Measurements from ENCODE around the gene ANKFY1. TPM values are rescaled to one million over a fixed set of nuclear protein-coding genes. Genes with fewer than 3 reads are reported as not detected.
"Not testable (repeated sequence)": the region's sequence is repeated elsewhere in the genome, so short reads cannot be mapped to it uniquely, and the experiment has no call there.

ANKFY1 gene
- total RNA-seq, 4 donors from 2014 or later, result 12.6 to 26.9 (median 13.5) TPM

GRCh38 chr17:4142107-4142900 lies 121.5 kb downstream of the ANKFY1 start:
- Histone ChIP-seq H3K27ac (peak overlapping the region; percentile 97 to 100 (median 99)), H3K27me3 (no peaks in the 10 kb centered on the region), H3K9me3 (no peaks in the 10 kb centered on the region), H3K36me3 (no peaks in the 10 kb centered on the region), H3K4me1 (peaks cover 50 to 54% of the 10 kb centered on the region in 2 donors), H3K4me3 (peak overlapping the region; percentile 69 to 99 (median 92))
- in situ Hi-C loops (cut with MboI; ENCODE audit: low sequenced_read_pairs in 4 of 4), result no loop called here
- intact Hi-C loops (cut with DNase I; ENCODE audit: low total_unique reads), result loop anchor here (5.0 kb wide), 2 partner anchors 75 to 225 kb away; partner anchors contain the start of gene UBE2G1
- DNase-seq (no peak), ATAC-seq (peak in 1 of 2 donors; percentile 5)
- TF ChIP-seq POLR2A (IDR thresholded peaks at IDR 0.05), result no peak
- TF ChIP-seq, protein P1, sequence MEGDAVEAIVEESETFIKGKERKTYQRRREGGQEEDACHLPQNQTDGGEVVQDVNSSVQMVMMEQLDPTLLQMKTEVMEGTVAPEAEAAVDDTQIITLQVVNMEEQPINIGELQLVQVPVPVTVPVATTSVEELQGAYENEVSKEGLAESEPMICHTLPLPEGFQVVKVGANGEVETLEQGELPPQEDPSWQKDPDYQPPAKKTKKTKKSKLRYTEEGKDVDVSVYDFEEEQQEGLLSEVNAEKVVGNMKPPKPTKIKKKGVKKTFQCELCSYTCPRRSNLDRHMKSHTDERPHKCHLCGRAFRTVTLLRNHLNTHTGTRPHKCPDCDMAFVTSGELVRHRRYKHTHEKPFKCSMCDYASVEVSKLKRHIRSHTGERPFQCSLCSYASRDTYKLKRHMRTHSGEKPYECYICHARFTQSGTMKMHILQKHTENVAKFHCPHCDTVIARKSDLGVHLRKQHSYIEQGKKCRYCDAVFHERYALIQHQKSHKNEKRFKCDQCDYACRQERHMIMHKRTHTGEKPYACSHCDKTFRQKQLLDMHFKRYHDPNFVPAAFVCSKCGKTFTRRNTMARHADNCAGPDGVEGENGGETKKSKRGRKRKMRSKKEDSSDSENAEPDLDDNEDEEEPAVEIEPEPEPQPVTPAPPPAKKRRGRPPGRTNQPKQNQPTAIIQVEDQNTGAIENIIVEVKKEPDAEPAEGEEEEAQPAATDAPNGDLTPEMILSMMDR (IDR thresholded peaks at IDR 0.05 in 4 of 5, conservative IDR thresholded peaks at IDR 0.05 in 1 of 5), result no peak

- Histone ChIP-seq H3K27ac (peak overlapping the region; percentile 74 to 100 (median 99)), H3K4me3 (no peak overlapping the region)
- ATAC-seq, result no peak
Observed at GRCh38 chr17:4140125-4140524, 123.7 kb downstream of the ANKFY1 start.

GRCh38 chr17:4138906-4139526 lies 124.8 kb downstream of the ANKFY1 start:
- H3K27me3 ChIP-seq; H3K9me3 ChIP-seq; H3K36me3 ChIP-seq; in situ Hi-C loops (cut with MboI; ENCODE audit: low sequenced_read_pairs in 4 of 4); intact Hi-C loops (cut with DNase I; ENCODE audit: low total_unique reads): not testable (repeated sequence)
- Histone ChIP-seq H3K27ac (peak overlapping the region; percentile 74 to 100 (median 99)), H3K4me1 (peaks cover 65 to 73% of the 10 kb centered on the region in 2 donors), H3K4me3 (peak overlapping the region in 1 of 4 donors; percentile 7)
- peak in 1 of 2 donors; percentile 17 for ATAC-seq
- DNase-seq, result peak in 1 of 2 donors; percentile 37

More at GRCh38 chr17:4140125-4140524, 123.7 kb downstream of the ANKFY1 start:
- in situ Hi-C loops (cut with MboI; ENCODE audit: low sequenced_read_pairs in 4 of 4), result no loop called here
- intact Hi-C loops (cut with DNase I; ENCODE audit: low total_unique reads), result loop anchor here (5.0 kb wide), 2 partner anchors 77 to 227 kb away; partner anchors contain the start of gene UBE2G1
- Histone ChIP-seq H3K9me3 (no peaks in the 10 kb centered on the region), H3K4me1 (peaks cover 63 to 69% of the 10 kb centered on the region in 2 donors), H3K36me3 (no peaks in the 10 kb centered on the region), H3K27me3 (no peaks in the 10 kb centered on the region)
- no peak for DNase-seq
- TF ChIP-seq POLR2A (IDR thresholded peaks at IDR 0.05), result no peak
- TF ChIP-seq, protein P1 (IDR thresholded peaks at IDR 0.05 in 4 of 5, conservative IDR thresholded peaks at IDR 0.05 in 1 of 5), result no peak

- Histone ChIP-seq H3K36me3 (no peaks in the 10 kb centered on the region), H3K27ac (peak overlapping the region; percentile 45 to 100 (median 99)), H3K4me1 (peaks cover 59 to 67% of the 10 kb centered on the region in 2 donors), H3K27me3 (no peaks in the 10 kb centered on the region), H3K9me3 (no peaks in the 10 kb centered on the region), H3K4me3 (no peak overlapping the region)
- DNase-seq (peak; percentile 73 to 78), ATAC-seq (peak; percentile 61 to 63)
- in situ Hi-C loops (cut with MboI; ENCODE audit: low sequenced_read_pairs in 4 of 4) (no loop called here), intact Hi-C loops (cut with DNase I; ENCODE audit: low total_unique reads) (no loop called here)
- no peak for TF ChIP-seq POLR2A (IDR thresholded peaks at IDR 0.05)
- TF ChIP-seq, protein P1 (IDR thresholded peaks at IDR 0.05 in 4 of 5, conservative IDR thresholded peaks at IDR 0.05 in 1 of 5), result no peak
Observed at GRCh38 chr17:4136373-4136772, 127.4 kb downstream of the ANKFY1 start.

GRCh38 chr17:4135489-4135888 lies 128.3 kb downstream of the ANKFY1 start:
- in situ Hi-C loops (cut with MboI; ENCODE audit: low sequenced_read_pairs in 4 of 4), result no loop called here
- H3K27ac ChIP-seq, result peak overlapping the region in 3 of 4 donors; percentile 98 to 100 (median 100)

More at GRCh38 chr17:4135489-4135888, 128.3 kb downstream of the ANKFY1 start:
- ATAC-seq (no peak), DNase-seq (no peak)
- no peak for TF ChIP-seq POLR2A (IDR thresholded peaks at IDR 0.05)
- TF ChIP-seq, protein P1 (IDR thresholded peaks at IDR 0.05 in 4 of 5, conservative IDR thresholded peaks at IDR 0.05 in 1 of 5), result no peak
- H3K9me3 ChIP-seq, result no peaks in the 10 kb centered on the region
- intact Hi-C loops (cut with DNase I; ENCODE audit: low total_unique reads), result no loop called here
- no peak overlapping the region for H3K4me3 ChIP-seq
- H3K27me3 ChIP-seq, result no peaks in the 10 kb centered on the region
- H3K4me1 ChIP-seq, result peaks cover 58 to 60% of the 10 kb centered on the region in 2 donors
- no peaks in the 10 kb centered on the region for H3K36me3 ChIP-seq

Data from gastrocnemius medialis (tissue), 4 donors.